Choroid plexus epithelial cell (primary cell): ENCODE data around the gene HECW1.

ENCODE experiments used
- DNase-seq: peaks from one replicate; pipeline ENCODE4 v3.0.0-alpha.2; 2010; ENCODE audit warnings: low read depth
- H3K4me3 ChIP-seq: 2 replicates; pipeline ENCODE4 v1.5.1; 2011; ENCODE audit warnings: low read depth, mild to moderate bottlenecking, control low read depth, low read length, moderate library complexity
- TF ChIP-seq, protein P1 (sequence below): conservative IDR thresholded peaks from 2 replicates; pipeline ENCODE4 v1.5.1; 2011; ENCODE audit warnings: low read depth, mild to moderate bottlenecking, control low read depth, inconsistent platforms, low read length, moderate library complexity

Gene HECW1

DNA sequence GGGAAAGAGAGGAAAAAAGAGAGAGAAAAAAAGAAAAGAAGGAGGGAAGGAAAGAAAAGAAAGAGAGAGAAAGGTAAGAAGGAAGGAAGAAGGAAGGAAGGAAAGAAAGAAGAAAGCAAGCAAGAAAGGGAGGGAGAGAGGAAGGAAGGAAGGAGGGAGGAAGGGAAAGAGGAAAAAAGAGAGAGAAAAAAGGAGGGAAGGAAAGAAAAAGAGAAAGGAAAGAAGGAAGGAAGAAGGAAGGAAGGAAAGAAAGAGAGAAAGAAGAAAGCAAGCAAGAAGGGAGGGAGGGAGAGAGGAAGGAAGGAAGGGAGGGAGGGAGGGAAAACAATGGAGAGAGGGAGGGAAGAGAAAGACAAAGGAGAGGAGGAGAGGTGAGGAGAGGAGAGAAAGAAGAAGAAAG lies 135.3 kb downstream of the HECW1 start:
- DNase-seq, result no peak
- TF ChIP-seq, protein P1, sequence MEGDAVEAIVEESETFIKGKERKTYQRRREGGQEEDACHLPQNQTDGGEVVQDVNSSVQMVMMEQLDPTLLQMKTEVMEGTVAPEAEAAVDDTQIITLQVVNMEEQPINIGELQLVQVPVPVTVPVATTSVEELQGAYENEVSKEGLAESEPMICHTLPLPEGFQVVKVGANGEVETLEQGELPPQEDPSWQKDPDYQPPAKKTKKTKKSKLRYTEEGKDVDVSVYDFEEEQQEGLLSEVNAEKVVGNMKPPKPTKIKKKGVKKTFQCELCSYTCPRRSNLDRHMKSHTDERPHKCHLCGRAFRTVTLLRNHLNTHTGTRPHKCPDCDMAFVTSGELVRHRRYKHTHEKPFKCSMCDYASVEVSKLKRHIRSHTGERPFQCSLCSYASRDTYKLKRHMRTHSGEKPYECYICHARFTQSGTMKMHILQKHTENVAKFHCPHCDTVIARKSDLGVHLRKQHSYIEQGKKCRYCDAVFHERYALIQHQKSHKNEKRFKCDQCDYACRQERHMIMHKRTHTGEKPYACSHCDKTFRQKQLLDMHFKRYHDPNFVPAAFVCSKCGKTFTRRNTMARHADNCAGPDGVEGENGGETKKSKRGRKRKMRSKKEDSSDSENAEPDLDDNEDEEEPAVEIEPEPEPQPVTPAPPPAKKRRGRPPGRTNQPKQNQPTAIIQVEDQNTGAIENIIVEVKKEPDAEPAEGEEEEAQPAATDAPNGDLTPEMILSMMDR, result no peak
- H3K4me3 ChIP-seq, result no peak overlapping the region

DNA sequence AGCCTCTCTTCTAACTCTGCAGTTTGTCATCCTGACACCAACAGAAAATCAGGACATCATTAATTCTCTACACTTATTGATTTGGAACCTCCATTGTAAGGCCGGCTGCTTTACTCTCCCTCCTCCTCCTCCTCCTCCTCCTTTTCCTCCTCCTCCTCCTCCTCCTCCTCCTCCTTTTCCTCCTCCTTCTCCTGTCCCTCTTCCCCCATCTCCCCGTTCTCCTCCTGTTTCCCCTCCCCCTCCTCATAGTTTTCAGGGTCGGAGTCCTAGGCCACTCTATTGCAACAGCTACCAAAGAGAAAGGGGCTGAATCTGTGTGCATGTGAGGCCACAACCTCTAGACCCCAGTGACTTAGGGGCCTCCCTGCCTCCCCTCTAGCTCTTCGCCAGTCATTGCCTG lies 136.1 kb downstream of the HECW1 start:
- TF ChIP-seq, protein P1, result no peak
- no peak for DNase-seq
- H3K4me3 ChIP-seq, result peak overlapping the region; percentile 56

DNA sequence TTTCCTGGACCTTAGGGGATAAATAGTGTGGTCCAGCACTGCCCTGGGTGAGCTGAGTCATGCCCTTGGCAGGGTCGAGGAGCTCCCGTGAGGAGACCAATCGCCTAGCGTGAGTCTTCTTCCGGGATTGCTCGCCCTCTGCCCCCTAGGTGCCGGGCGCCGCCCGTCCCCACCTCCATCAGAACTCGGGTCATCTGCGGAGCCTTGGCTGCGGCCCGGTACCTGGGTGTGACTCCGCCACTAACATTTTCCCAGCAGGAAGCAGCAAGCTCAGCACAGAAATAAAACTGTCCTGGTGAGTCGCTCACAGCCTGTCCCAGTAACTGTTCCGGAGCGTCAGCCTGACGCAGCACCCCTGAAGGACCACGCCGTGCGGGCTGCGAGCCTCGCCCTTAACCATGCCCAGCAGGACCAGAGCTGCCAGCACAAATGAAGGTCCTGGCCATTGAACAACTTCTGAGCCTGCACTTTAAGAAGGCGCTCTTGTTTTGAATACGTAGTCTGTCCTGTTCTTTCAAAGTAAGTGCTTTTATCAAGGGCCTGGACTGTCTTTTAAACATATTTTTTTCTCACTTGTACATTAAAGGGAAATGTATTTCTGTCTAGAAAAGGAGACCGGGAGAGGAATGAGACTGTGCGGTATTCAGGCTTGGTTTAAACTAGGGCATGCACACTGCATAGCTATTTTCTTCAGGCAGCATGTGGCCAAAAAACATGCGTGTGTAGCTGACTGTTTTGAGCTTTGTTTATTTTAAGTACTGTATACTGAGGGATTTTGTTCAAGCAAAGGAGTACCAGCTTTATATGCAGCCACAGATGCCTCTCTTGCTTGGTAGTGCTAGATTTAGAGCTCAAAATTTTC lies 136.7 kb downstream of the HECW1 start:
- TF ChIP-seq, protein P1, result no peak
- peak overlapping the region; percentile 56 for H3K4me3 ChIP-seq
- DNase-seq, result peak; percentile 62

DNA sequence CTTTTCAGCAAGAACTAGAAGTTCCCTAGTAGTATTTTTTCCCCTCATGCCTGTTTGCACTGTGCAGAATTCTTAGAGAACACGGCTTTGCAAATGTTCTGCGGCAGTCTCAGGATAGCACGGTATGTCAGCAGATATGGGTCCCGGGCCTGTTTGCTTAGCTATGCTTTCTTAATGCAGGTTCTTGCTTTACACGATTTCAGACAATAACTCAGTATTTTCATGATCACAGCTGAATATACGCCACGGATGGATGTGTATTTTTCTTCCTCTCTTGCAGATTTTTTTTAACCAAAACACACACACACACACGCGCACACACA lies 137.3 kb downstream of the HECW1 start:
- H3K4me3 ChIP-seq, result peak overlapping the region; percentile 24
- TF ChIP-seq, protein P1, result no peak
- DNase-seq, result peak; percentile 54

DNA sequence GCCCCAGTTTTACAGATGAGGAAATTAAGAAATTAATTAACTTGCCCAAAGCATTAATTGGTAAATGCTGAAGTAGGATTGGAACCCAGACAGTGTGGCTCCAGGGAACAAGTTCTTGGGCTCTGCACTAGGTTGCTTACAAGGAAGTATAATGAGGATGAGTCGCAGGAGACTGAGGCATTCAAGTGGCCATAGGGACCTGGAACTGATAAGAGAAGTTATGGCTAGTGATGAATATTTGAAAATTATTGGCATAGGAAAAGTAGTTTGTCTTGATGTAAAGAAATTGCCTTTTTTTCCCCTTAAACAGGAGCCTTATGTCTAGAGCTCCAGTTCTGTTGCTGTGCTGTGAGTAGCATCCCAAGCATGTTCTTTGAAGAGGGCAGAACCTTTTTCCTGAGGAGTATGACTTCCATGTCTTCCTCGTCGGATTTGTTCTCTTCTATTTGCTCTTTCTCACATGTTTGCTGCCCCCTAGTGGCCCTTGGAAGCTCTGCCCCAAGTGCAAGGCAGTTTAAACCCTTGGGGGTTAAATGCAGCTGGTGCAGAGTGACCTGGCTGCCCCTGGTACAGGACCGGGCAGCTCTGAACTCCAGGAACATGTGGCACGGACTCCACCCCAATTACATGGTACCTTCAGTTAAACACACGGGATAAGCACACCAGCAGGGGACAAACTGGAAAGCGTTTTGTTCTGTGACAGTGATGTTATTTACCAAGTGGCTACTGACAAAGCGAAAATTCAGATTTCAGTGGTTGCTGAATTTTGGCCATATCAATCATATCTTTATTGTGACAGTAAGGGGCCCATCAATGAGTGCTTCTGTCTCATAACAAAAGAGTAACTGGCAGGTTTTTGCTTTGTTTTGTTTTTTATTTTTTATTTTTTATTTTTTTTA lies 148.8 kb downstream of the HECW1 start:
- peak; percentile 93 for DNase-seq
- TF ChIP-seq, protein P1, result peak; percentile 98
- no peak overlapping the region for H3K4me3 ChIP-seq

DNA sequence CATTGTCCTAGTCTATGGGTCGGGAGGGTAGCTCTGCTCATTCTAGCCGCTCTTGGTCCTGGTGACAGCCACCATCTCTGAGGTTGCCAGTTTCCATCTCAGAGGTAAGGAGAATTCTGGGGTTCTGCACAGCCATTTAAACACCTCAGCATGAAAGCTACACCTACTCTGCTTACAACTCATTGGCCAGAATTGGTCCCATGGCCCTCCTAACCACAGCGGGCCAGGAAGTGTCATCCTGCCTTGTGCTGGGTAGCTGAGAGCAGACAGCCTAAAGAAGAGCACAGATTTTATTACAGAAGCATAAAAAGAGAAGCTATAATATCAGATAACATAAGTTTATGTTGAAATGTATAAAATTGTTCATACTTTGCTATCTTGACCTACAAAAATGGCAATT lies 152.7 kb downstream of the HECW1 start:
- DNase-seq, result no peak
- TF ChIP-seq, protein P1, result no peak
- no peak overlapping the region for H3K4me3 ChIP-seq
